Esophagus squamous epithelium (tissue), 5 donors: ENCODE results near the gene PCDH19. TPM values are rescaled to one million over a fixed set of nuclear protein-coding genes. Genes with fewer than 3 reads are reported as not detected.

Experiments
- DNase-seq: peaks from one replicate; lab custom pipeline; 2025; lab: John Stamatoyannopoulos, UW
- H3K27ac ChIP-seq, 4 donors: fragments of 200-600 bp; sonication (generic); one replicate each; pipeline ENCODE4 v1.5.1; 2016 to 2019; ENCODE audit warnings: mild to moderate bottlenecking in 1 of 4
- H3K27me3 ChIP-seq, 4 donors: fragments of 200-600 bp; sonication (generic); 1 replicate in 3 of 4; 2 replicates in 1 of 4; pipeline versions ENCODE4 v1.5.1 to v1.6.0; 2017 to 2021; ENCODE audit warnings: antibody characterized with exemption in 1 of 4
- H3K36me3 ChIP-seq, 3 donors: fragments of 200-600 bp; sonication (generic); one replicate each; pipeline ENCODE4 v1.5.1; 2016 to 2019
- H3K4me1 ChIP-seq, 3 donors: fragments of 200-600 bp; sonication (generic); one replicate each; pipeline ENCODE4 v1.5.1; 2017 to 2019
- H3K4me3 ChIP-seq, 4 donors: fragments of 200-600 bp; sonication (generic); 1 replicate in 3 of 4; 2 replicates in 1 of 4; pipeline ENCODE4 v1.5.1; 2016 to 2019; ENCODE audit warnings: mild to moderate bottlenecking in 2 of 4, moderate library complexity in 1 of 4
- H3K9me3 ChIP-seq, 3 donors: fragments of 200-600 bp; sonication (generic); one replicate each; pipeline ENCODE4 v1.5.1; 2016 to 2019
- CTCF ChIP-seq, 6 experiments: fragments of 450-650 bp in 4 of 6; fragments of 200-600 bp in 2 of 6; sonication (generic) in 2 of 6; IDR thresholded peaks; one replicate each; pipeline ENCODE4 v1.5.1; 2016 to 2019; ENCODE audit warnings: antibody characterized with exemption in 6 of 6, mild to moderate bottlenecking in 4 of 6, moderate library complexity in 4 of 6
- POLR2A ChIP-seq, 4 donors: fragments of 450-650 bp; IDR thresholded peaks; one replicate each; pipeline ENCODE4 v1.6.1; 2017; ENCODE audit warnings: antibody characterized with exemption in 4 of 4, mild to moderate bottlenecking in 4 of 4, moderate library complexity in 3 of 4
- WGBS, 2 donors: methylation state at CpG; one replicate each; pipeline ENCODE4 v1.1.5; 2018; 5-methylcytosine and 5-hydroxymethylcytosine counted together
- intact Hi-C: fragments of 100-400 bp; cut with DNase I; formaldehyde crosslinking; loops from one replicate; pipeline ENCODE4 v1.15.0; 2022
- total RNA-seq, 4 donors: library from RNA; depleted of rRNA; stranded (reverse); fragments of >200 nt; gene quantifications; one replicate each; pipeline ENCODE4 v1.1.0, GENCODE V29; 2016
- donor health status: DM: yes; HTN: yes; CAD: no.

The PCDH19 gene
- total RNA-seq, 4 donors from 2014 or later, result 0.08 to 0.76 (median 0.41) TPM

GRCh38 chrX:100248885-100249493, 161.1 kb downstream of the PCDH19 start:
- no peak overlapping the region for H3K4me3 ChIP-seq
- 63 to 77% methylated on average over 4 of the region's 4 CpGs for WGBS, 2 donors
- H3K9me3 ChIP-seq, result no peaks in the 10 kb centered on the region
- no peaks in the 10 kb centered on the region for H3K27me3 ChIP-seq
- intact Hi-C loops, result no loop called here
- H3K4me1 ChIP-seq, result no peaks in the 10 kb centered on the region
- no peaks in the 10 kb centered on the region for H3K36me3 ChIP-seq
- DNase-seq, result no peak
- TF ChIP-seq POLR2A (IDR thresholded peaks at IDR 0.05) (no peak), CTCF (IDR thresholded peaks at IDR 0.05) (no peak)
- no peak overlapping the region for H3K27ac ChIP-seq

- no peaks in the 10 kb centered on the region for H3K36me3 ChIP-seq
- intact Hi-C loops, result no loop called here
- no peak overlapping the region for H3K4me3 ChIP-seq
- H3K4me1 ChIP-seq, result no peaks in the 10 kb centered on the region
- no peaks in the 10 kb centered on the region for H3K27me3 ChIP-seq
- DNase-seq, result no peak
- no peak for TF ChIP-seq POLR2A (IDR thresholded peaks at IDR 0.05)
- no peak for TF ChIP-seq CTCF (IDR thresholded peaks at IDR 0.05)
- H3K9me3 ChIP-seq, result no peaks in the 10 kb centered on the region
- H3K27ac ChIP-seq, result no peak overlapping the region
These were observed 162.2 kb downstream of the PCDH19 start for GRCh38 chrX:100247826-100248225.

- DNase-seq, result no peak
- Histone ChIP-seq H3K4me1 (no peaks in the 10 kb centered on the region), H3K27me3 (no peaks in the 10 kb centered on the region), H3K4me3 (no peak overlapping the region), H3K9me3 (no peaks in the 10 kb centered on the region), H3K27ac (no peak overlapping the region), H3K36me3 (no peaks in the 10 kb centered on the region)
- 63% methylated on average over 1 of the region's 1 CpG; no CpG with 5 or more reads in 1 of the 2 donors for WGBS, 2 donors
- intact Hi-C loops, result no loop called here
- TF ChIP-seq CTCF (IDR thresholded peaks at IDR 0.05) (no peak), POLR2A (IDR thresholded peaks at IDR 0.05) (no peak)
These were observed 165.4 kb downstream of the PCDH19 start for GRCh38 chrX:100244681-100245080.

Other genes with a start within 250 kb of the PCDH19 start
- gene TNMD, start 174.7 kb upstream of the PCDH19 start, total RNA-seq, result not detected
- 10 to 100 TPM; 27.1 to 72.1 (median 37.7) TPM for gene TSPAN6, start 226.5 kb upstream of the PCDH19 start, total RNA-seq
- gene SRPX2, start 233.9 kb upstream of the PCDH19 start, total RNA-seq, result 10 to 100 TPM; 22.6 to 38.4 (median 25.6) TPM